ENCODE measurements around the gene PSMD3.

GRCh38 chr17:39943702-39944392 lies 36.8 kb upstream of the PSMD3 start:
- no peak for TF ChIP-seq CTCF (IDR thresholded peaks at IDR 0.05)
- TF ChIP-seq POLR2AphosphoS5 (IDR thresholded peaks at IDR 0.05): no peak

Measured in upper lobe of left lung (tissue), 4 donors.